ENCODE results near the gene PLD4.

DNA sequence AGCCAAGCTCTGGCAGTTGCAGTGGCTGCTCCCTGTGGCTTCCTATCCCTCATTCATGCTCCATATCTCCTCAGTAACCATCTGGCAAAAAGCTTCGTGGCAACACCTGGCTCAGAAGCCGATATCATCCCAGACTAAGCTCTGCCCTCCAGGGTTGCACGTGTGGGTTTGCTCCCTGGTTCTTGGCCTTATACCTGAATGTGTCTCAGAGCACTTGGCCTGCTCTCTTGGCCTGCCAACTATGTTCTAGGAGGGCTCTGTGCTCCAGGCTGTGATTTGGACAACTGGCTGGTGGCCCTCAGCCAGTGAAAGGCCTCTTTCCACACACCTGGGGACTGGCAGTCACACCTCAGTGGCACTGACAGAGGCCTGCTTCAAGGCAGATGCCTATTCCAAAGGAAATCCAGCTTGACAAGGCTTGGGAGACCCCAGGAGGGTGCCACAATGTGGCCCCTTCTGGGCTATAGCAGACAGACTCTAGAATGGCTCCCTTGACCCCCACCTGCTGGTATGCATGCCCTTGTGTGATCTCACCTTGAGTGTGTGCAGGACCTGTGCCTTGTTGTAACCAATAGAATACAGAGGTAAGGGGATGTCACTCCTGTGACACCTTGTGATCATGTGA is 10.5 kb downstream of the PLD4 start:
- TF ChIP-seq CTCF (conservative IDR thresholded peaks at IDR 0.05 in 1 of 2, IDR thresholded peaks at IDR 0.05 in 1 of 2; ENCODE audit: low read depth in 1 of 2, low read length in 2 of 2) (no peak), EZH2 (IDR thresholded peaks at IDR 0.05; ENCODE audit: low read length, missing control alignments) (no peak)

Data from fibroblast of lung (primary cell).